Keratinocyte (primary cell): Measurements from ENCODE around the gene RIC1. TPM values are rescaled to one million over a fixed set of nuclear protein-coding genes. Genes with fewer than 3 reads are reported as not detected.

Experiments used
- DNase-seq: peaks from one replicate; pipeline ENCODE4 v3.0.0-alpha.2; 2011; ENCODE audit warnings: low read depth, missing footprints, low spot score
- FAIRE-seq: peaks from 2 replicates; lab custom pipeline; 2011; peaks lifted over from hg19 to GRCh38; lab: Jason Lieb, UNC
- H2AFZ ChIP-seq: 2 replicates; pipeline ENCODE4 v1.6.0; 2012; ENCODE audit warnings: low read length, control low read depth, inconsistent platforms; ENCODE audit not compliant: control insufficient read depth
- H3K27ac ChIP-seq: 2 replicates; pipeline ENCODE4 v1.5.1; 2011; ENCODE audit warnings: low read length; ENCODE audit not compliant: control insufficient read depth, insufficient read depth
- H3K27me3 ChIP-seq: 3 replicates; pipeline ENCODE4 v1.6.0; 2011; ENCODE audit warnings: low read length; ENCODE audit not compliant: control insufficient read depth, insufficient read depth; ENCODE audit errors: extremely low read depth
- H3K36me3 ChIP-seq, 2 experiments: 2 replicates in 1 of 2; 3 replicates in 1 of 2; pipeline ENCODE4 v1.5.1; 2011; ENCODE audit warnings: low read length in 2 of 2, mild to moderate bottlenecking in 1 of 2; ENCODE audit not compliant: control insufficient read depth in 2 of 2, insufficient read depth in 2 of 2; ENCODE audit errors: extremely low read depth in 1 of 2
- H3K4me1 ChIP-seq: 3 replicates; pipeline ENCODE4 v1.5.1; 2011; ENCODE audit warnings: low read length; ENCODE audit not compliant: control insufficient read depth, insufficient read depth; ENCODE audit errors: extremely low read depth
- H3K4me2 ChIP-seq: 3 replicates; pipeline ENCODE4 v1.6.0; 2011; ENCODE audit warnings: low read depth, low read length; ENCODE audit not compliant: control insufficient read depth, insufficient read depth; ENCODE audit errors: extremely low read depth
- H3K4me3 ChIP-seq, 3 experiments: fragments of 200-600 bp in 1 of 3; sonication (generic) in 1 of 3; 2 replicates in 2 of 3; 3 replicates in 1 of 3; pipeline ENCODE4 v1.5.1; 2011 to 2016; ENCODE audit warnings: low read length in 3 of 3, mild to moderate bottlenecking in 3 of 3, control low read depth in 2 of 3, inconsistent platforms in 1 of 3, low read depth in 1 of 3, mixed read lengths in 1 of 3, mixed run types in 1 of 3, moderate library complexity in 1 of 3; ENCODE audit not compliant: control insufficient read depth in 2 of 3, insufficient read depth in 2 of 3; ENCODE audit errors: extremely low read depth in 1 of 3
- H3K79me2 ChIP-seq: 2 replicates; pipeline ENCODE4 v1.6.0; 2012; ENCODE audit warnings: low read length; ENCODE audit not compliant: control insufficient read depth, insufficient read depth
- H3K9ac ChIP-seq: 3 replicates; pipeline ENCODE4 v1.6.0; 2011; ENCODE audit warnings: low read length; ENCODE audit not compliant: control insufficient read depth, insufficient read depth; ENCODE audit errors: extremely low read depth
- H3K9me1 ChIP-seq: 3 replicates; pipeline ENCODE4 v1.6.0; 2011; ENCODE audit warnings: low read length; ENCODE audit not compliant: control insufficient read depth, insufficient read depth; ENCODE audit errors: extremely low read depth
- H3K9me3 ChIP-seq: 2 replicates; pipeline ENCODE4 v1.5.1; 2012; ENCODE audit warnings: low read depth, low read length; ENCODE audit not compliant: control insufficient read depth
- H4K20me1 ChIP-seq: 3 replicates; pipeline ENCODE4 v1.6.0; 2011; ENCODE audit warnings: low read length; ENCODE audit not compliant: control insufficient read depth, insufficient read depth; ENCODE audit errors: extremely low read depth
- CTCF ChIP-seq, 3 experiments: IDR thresholded peaks in 1 of 3; conservative IDR thresholded peaks in 1 of 3; optimal IDR thresholded peaks in 1 of 3; 2 replicates in 2 of 3; 3 replicates in 1 of 3; pipeline versions ENCODE3 to v1.5.1; 2011; ENCODE audit warnings: low read length in 3 of 3, mild to moderate bottlenecking in 3 of 3, moderate library complexity in 2 of 3, control low read depth in 1 of 3, inconsistent platforms in 1 of 3; ENCODE audit not compliant: insufficient read depth in 2 of 3; ENCODE audit errors: extremely low read depth in 1 of 3
- EZH2 ChIP-seq: IDR thresholded peaks from one replicate; pipeline ENCODE4 v1.6.1; 2012; ENCODE audit warnings: inconsistent platforms, mild to moderate bottlenecking, low read length, moderate library complexity
- dilution Hi-C: fragments of 300-500 bp; cut with MboI; formaldehyde crosslinking; loops from one replicate; pipeline ENCODE4 v1.7.0; 2020; ENCODE audit warnings: low sequenced_read_pairs; ENCODE audit not compliant: extremely low pct_ligation_motif_present
- polyA plus RNA-seq, 5 experiments: library from polyadenylated mRNA; depleted of rRNA in 3 of 5; stranded (reverse) in 3 of 5; stranded (forward) in 1 of 5; unstranded in 1 of 5; fragments of >200 nt; gene quantifications; 1 replicate in 1 of 5; 2 replicates in 3 of 5; 3 replicates in 1 of 5; pipeline versions ENCODE4 v1.2.1 to v1.2.3, GENCODE V29; 2011 to 2012; ENCODE audit warnings: missing spikeins in 2 of 5, low read depth in 1 of 5, low replicate concordance in 1 of 5

Gene RIC1
- polyA plus RNA-seq, 1 donor (not counting 4 experiments of a cell fraction or from before 2014, with no cell fraction given): 20.5 TPM

GRCh38 chr9:5628183-5628529 is 751 bp upstream of the RIC1 start:
- Histone ChIP-seq H3K79me2 (peaks cover 62% of the 10 kb centered on the region), H3K4me2 (peak overlapping the region; percentile 82), H3K9me3 (no peaks in the 10 kb centered on the region), H3K9ac (peak overlapping the region; percentile 79), H3K36me3 (no peaks in the 10 kb centered on the region), H3K4me1 (peaks cover 29% of the 10 kb centered on the region), H2AFZ (peak overlapping the region; percentile 69), H4K20me1 (no peaks in the 10 kb centered on the region), H3K4me3 (peak overlapping the region; percentile 85 to 92 (median 91)), H3K27me3 (no peaks in the 10 kb centered on the region), H3K27ac (peak overlapping the region; percentile 71), H3K9me1 (no peaks in the 10 kb centered on the region)
- FAIRE-seq (no peak), DNase-seq (no peak)
- dilution Hi-C loops: no loop called here
- TF ChIP-seq CTCF (optimal IDR thresholded peaks at IDR 0.05 in 1 of 3, IDR thresholded peaks at IDR 0.05 in 1 of 3, conservative IDR thresholded peaks at IDR 0.05 in 1 of 3; ENCODE audit: extremely low read depth in 1 of 3, insufficient read depth in 2 of 3, low read length in 3 of 3): no peak
- TF ChIP-seq EZH2: no peak

DNA sequence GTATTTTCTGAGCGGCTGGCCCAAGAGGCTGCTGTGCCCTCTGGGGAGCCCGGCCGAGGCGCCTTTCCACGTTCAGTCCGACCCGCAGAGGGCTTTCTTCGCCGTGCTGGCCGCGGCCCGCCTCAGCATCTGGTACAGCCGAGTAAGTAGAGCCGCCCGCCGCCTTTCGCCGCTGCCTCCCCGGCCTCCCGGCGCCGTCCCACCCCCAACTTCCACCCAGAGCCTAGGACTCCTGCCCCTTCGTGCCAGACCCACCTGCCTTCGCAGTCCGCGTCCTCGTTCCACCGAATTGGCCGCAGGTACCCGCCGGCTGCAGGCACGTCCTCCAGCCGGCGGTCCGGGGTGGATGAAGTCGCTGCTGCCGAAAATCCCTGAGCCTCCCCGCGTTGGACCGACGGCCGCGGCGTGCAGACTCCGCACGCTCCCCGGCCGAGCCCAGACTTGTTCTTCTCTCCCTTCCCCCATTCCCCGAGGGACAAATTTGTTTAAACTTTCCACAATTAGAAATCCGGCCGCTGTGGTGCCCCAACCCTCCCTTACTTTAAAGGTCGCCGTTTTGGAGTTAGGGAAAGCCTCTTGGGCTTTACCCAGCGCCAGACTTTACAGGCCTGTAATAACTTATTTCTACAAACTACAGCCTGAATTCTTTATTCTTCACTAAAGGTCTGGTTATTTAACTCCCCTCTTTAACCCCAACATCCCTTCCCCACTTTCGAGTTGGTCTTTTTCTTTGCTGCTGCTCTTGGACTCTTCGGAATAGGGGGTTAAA is 589 bp downstream of the RIC1 start:
- Histone ChIP-seq H3K27me3 (no peaks in the 10 kb centered on the region), H4K20me1 (no peaks in the 10 kb centered on the region), H3K4me3 (peak overlapping the region; percentile 85 to 92 (median 91)), H3K9me3 (no peaks in the 10 kb centered on the region), H3K27ac (peak overlapping the region; percentile 85), H3K36me3 (no peaks in the 10 kb centered on the region), H2AFZ (peak overlapping the region; percentile 43), H3K4me2 (peak overlapping the region; percentile 96), H3K79me2 (peaks cover 73% of the 10 kb centered on the region), H3K9me1 (no peaks in the 10 kb centered on the region), H3K9ac (peak overlapping the region; percentile 79), H3K4me1 (peaks cover 36% of the 10 kb centered on the region)
- FAIRE-seq: no peak
- dilution Hi-C loops: no loop called here
- no peak for DNase-seq
- no peak for TF ChIP-seq EZH2
- TF ChIP-seq CTCF (optimal IDR thresholded peaks at IDR 0.05 in 1 of 3, IDR thresholded peaks at IDR 0.05 in 1 of 3, conservative IDR thresholded peaks at IDR 0.05 in 1 of 3; ENCODE audit: extremely low read depth in 1 of 3, insufficient read depth in 2 of 3, low read length in 3 of 3): no peak
